ENCODE results near the gene MGRN1. TPM values are rescaled to one million over a fixed set of nuclear protein-coding genes. Genes with fewer than 3 reads are reported as not detected.
A peak's percentile ranks its signal among the peaks of the same experiment; 100 is the strongest.
"Not testable (repeated sequence)": the region's sequence is repeated elsewhere in the genome, so short reads cannot be mapped to it uniquely, and the experiment has no call there.

The MGRN1 gene
- polyA plus RNA-seq, 3 donors: 3.7 to 48.2 (median 4.7) TPM

GRCh38 chr16:4650443-4651074, 25.9 kb downstream of the MGRN1 start:
- peak; percentile 95 for TF ChIP-seq CTCF (IDR thresholded peaks at IDR 0.05)
- not testable (repeated sequence) for H3K4me3 ChIP-seq (replicated peaks in 1 of 3; ENCODE audit: low read depth in 2 of 3, low read length in 3 of 3); H3K27me3 Mint-ChIP-seq (ENCODE audit: low read depth in 3 of 3); H3K4me3 Mint-ChIP-seq; H2AFZ ChIP-seq (ENCODE audit: insufficient read depth, low read depth, low read length, poor library complexity, severe bottlenecking); H3K27me3 ChIP-seq (ENCODE audit: control insufficient read depth in 2 of 2, insufficient read depth in 2 of 2, low read length in 2 of 2); H3K4me2 ChIP-seq (replicated peaks; ENCODE audit: extremely low read depth, low read length, poor library complexity, severe bottlenecking); H3K9ac ChIP-seq (ENCODE audit: insufficient read depth, low read length, poor library complexity, severe bottlenecking); H3K9me3 ChIP-seq (replicated peaks in 1 of 2; ENCODE audit: control insufficient read depth in 1 of 2, insufficient read depth in 1 of 2, low read length in 2 of 2); H3K9me3 Mint-ChIP-seq; H3K4me1 Mint-ChIP-seq
- Mint-ChIP-seq H3K27ac (peak overlapping the region; percentile 5 to 79 (median 70)), H3K36me3 (peaks cover 56 to 89% of the 10 kb centered on the region in 2 donors)
- DNase-seq: peak; percentile 81 to 89 (median 83)
- intact Hi-C loops (cut with micrococcal nuclease): loop anchor here in 1 of 2 donors (5.0 kb wide), 1 partner anchor 38 kb away; the partner anchor contains the start of gene UBALD1
- Histone ChIP-seq H3K4me1 (ENCODE audit: control insufficient read depth in 1 of 2, insufficient read depth in 2 of 2, low read length in 2 of 2) (peaks cover 4 to 11% of the 10 kb centered on the region in 2 donors), H4K20me1 (ENCODE audit: insufficient read depth, low read length) (peaks cover 89% of the 10 kb centered on the region), H3K79me2 (ENCODE audit: insufficient read depth, low read length) (peaks cover 60% of the 10 kb centered on the region), H3K27ac (ENCODE audit: low read depth in 1 of 2, low read length in 2 of 2) (peak overlapping the region; percentile 6 to 11), H3K36me3 (replicated peaks in 1 of 2; ENCODE audit: control insufficient read depth in 1 of 2, insufficient read depth in 2 of 2, low read length in 2 of 2) (peaks cover 58 to 82% of the 10 kb centered on the region in 2 donors)
- WGBS (ENCODE audit: insufficient coverage): 80% methylated on average over 10 of the region's 15 CpGs

GRCh38 chr16:4651827-4652226, 27.2 kb downstream of the MGRN1 start:
- 98% methylated on average over 12 of the region's 13 CpGs for whole genome bisulfite sequencing (ENCODE audit: insufficient coverage)
- Mint-ChIP-seq H3K4me1 (peaks cover 9% of the 10 kb centered on the region), H3K4me3 (no peak overlapping the region), H3K9me3 (no peaks in the 10 kb centered on the region), H3K27ac (peak overlapping the region in 2 of 7 donors; percentile 37 to 73), H3K27me3 (ENCODE audit: low read depth in 3 of 3) (no peaks in the 10 kb centered on the region), H3K36me3 (peaks cover 63 to 89% of the 10 kb centered on the region in 2 donors)
- Histone ChIP-seq H3K79me2 (ENCODE audit: insufficient read depth, low read length) (peaks cover 49% of the 10 kb centered on the region), H3K4me3 (replicated peaks in 1 of 3; ENCODE audit: low read depth in 2 of 3, low read length in 3 of 3) (no peak overlapping the region), H3K9me3 (replicated peaks in 1 of 2; ENCODE audit: control insufficient read depth in 1 of 2, insufficient read depth in 1 of 2, low read length in 2 of 2) (peaks cover 0 to 3% of the 10 kb centered on the region in 2 donors), H3K4me1 (ENCODE audit: control insufficient read depth in 1 of 2, insufficient read depth in 2 of 2, low read length in 2 of 2) (peaks cover 4 to 11% of the 10 kb centered on the region in 2 donors), H3K27me3 (ENCODE audit: control insufficient read depth in 2 of 2, insufficient read depth in 2 of 2, low read length in 2 of 2) (no peaks in the 10 kb centered on the region), H3K9ac (ENCODE audit: insufficient read depth, low read length, poor library complexity, severe bottlenecking) (no peak overlapping the region), H3K36me3 (replicated peaks in 1 of 2; ENCODE audit: control insufficient read depth in 1 of 2, insufficient read depth in 2 of 2, low read length in 2 of 2) (peaks cover 61 to 81% of the 10 kb centered on the region in 2 donors), H2AFZ (ENCODE audit: insufficient read depth, low read depth, low read length, poor library complexity, severe bottlenecking) (no peak overlapping the region), H4K20me1 (ENCODE audit: insufficient read depth, low read length) (peaks cover 87% of the 10 kb centered on the region), H3K27ac (ENCODE audit: low read depth in 1 of 2, low read length in 2 of 2) (no peak overlapping the region), H3K4me2 (replicated peaks; ENCODE audit: extremely low read depth, low read length, poor library complexity, severe bottlenecking) (no peak overlapping the region)
- DNase-seq: no peak
- no peak for TF ChIP-seq CTCF (IDR thresholded peaks at IDR 0.05)
- intact Hi-C loops (cut with micrococcal nuclease): loop anchor here in 1 of 2 donors (5.0 kb wide), 1 partner anchor 40 kb away; the partner anchor contains the start of gene UBALD1

All from CD14-positive monocyte (primary cell).